OCI-LY7 (cell line): ENCODE results near the gene PLPPR1.

Experiments
- CTCF ChIP-seq: fragments of 200-600 bp; sonication (generic); conservative IDR thresholded peaks from 2 replicates; pipeline ENCODE4 v1.5.1; 2014; ENCODE audit warnings: mild to moderate bottlenecking, antibody characterized with exemption, low read length, moderate library complexity, mixed read lengths
- EZH2phosphoT487 ChIP-seq: fragments of 200-600 bp; sonication (generic); IDR thresholded peaks from 2 replicates; pipeline ENCODE4 v1.6.1; 2018; ENCODE audit warnings: low read depth, borderline replicate concordance, mild to moderate bottlenecking, mixed run types, antibody characterized with exemption, low read length, moderate library complexity, mixed read lengths

GRCh38 chr9:100990605-100991381 lies 37.7 kb upstream of the PLPPR1 start:
- TF ChIP-seq CTCF (no peak), EZH2phosphoT487 (no peak)
